Activated CD4-positive, alpha-beta T cell treated with anti-CD3 and anti-CD28 coated beads, Interleukin-10, Interleukin-2, amounts not matched to agents 100 ng/mL and 50 ng/mL, durations not matched to agents 16 hours and 8 hours (primary cell): ENCODE data around the gene NUAK1.

Experiments used
- DNase-seq: peaks from one replicate; pipeline ENCODE4 v3.0.0-alpha.2; 2020

Gene NUAK1

DNA sequence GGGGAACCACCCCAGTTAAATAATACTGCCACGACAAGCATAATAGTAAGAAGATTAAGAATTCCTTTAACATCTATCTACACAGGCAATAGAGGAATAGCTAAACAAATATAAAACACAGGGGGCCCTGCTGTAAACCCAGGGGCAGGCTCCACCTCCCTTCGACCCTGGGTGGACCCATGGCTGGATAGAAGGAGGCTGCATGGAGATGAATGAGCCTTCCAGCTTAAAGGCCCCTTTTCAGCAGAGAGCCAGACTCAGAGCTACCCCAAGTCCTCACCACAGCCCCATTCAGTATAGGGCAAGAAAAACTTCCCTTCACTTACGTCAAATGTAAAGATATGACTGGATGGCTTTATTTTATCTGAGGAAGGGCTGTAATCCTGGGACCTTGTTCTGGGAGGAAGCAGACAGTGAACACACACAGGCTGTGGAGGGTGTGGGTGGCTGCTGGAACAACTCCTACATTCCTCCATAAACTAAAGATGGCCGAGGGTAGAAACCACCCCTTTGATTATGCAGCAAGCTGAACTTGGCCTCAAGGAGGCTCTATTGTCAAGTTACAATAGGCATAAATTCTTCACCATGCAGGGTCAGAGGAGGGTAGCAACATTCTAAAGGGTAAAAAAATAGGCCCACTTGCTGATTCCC lies 30.4 kb downstream of the NUAK1 start:
- DNase-seq = no peak

DNA sequence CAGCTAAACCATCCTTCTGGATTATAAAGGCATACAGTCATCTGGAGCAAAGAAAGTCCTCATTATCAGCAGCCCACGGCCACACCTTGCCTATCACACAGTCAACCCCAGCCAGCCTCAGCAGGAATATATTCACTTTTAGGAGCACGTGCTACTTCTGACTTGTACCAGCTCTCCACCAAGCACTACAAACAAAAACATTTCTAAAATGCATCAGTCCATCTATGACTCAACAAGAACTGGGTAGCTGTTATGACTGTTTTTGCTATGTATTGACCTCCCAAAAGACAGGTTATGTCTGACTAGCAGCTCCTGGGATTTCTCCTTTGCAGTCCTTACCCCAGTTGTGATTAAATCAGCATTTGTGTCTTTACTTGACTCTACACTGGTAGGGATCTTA lies 31.2 kb downstream of the NUAK1 start:
- DNase-seq = no peak

DNA sequence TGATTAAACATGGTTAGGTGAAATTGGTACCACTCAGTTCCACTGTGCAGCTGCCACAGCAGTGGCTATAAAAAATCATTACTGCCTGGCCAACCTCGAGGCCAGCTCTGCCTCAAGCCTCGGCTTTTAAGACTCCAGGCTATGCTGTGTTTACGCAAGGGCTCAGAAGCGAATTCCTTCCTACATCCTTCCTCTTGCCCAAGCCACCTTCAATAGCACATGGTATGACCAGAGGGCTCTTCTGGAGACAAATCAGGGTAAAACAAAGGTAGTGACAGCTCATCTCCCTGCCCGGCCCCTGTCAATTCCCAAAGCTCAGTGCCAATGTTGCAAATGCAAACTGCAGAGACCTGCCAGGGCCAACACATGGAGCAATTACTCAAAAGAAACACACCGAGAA lies 31.9 kb downstream of the NUAK1 start:
- DNase-seq = no peak

DNA sequence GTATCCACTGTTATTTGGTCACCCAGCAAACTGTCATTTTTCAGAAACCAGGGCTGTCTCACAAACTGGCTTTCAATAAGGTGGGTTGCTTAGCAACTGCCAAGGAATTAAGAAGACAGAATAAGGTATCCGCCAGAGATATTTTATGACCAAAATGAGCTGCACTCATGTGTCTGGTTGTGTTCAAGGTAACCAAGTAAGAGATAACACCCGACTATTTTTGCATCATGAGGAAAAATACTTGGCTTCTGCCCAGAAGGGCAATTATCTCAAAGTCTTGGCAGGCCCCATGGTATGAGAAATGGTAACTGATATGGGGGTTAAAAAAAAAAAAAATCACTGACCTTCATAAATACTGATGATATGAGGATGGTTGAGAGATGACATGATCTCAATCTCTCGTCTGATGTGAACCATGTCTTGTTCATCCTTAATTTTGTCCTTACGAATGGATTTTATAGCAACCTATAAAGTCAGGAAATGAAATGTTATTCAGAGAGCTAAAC lies 32.6 kb downstream of the NUAK1 start:
- no peak for DNase-seq

DNA sequence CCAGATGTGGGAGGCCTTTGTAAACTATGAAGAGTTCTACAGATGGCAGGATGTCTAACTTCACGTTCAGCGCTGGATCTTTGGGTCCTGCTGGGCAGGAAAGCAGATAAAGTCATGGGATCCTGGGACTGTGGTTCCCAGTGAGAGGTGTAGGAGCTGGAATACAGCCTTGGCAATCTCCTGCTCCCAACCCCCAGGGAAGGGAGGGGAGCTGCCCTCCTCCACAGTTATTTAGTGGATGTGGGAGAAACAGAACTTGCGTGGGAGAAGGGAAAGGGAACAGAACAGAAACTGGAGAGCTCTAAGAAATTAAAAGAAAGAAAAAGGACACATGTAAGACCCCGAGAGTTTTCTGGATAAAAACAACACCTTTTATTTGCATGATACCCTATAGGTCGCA lies 37.0 kb downstream of the NUAK1 start:
- no peak for DNase-seq

DNA sequence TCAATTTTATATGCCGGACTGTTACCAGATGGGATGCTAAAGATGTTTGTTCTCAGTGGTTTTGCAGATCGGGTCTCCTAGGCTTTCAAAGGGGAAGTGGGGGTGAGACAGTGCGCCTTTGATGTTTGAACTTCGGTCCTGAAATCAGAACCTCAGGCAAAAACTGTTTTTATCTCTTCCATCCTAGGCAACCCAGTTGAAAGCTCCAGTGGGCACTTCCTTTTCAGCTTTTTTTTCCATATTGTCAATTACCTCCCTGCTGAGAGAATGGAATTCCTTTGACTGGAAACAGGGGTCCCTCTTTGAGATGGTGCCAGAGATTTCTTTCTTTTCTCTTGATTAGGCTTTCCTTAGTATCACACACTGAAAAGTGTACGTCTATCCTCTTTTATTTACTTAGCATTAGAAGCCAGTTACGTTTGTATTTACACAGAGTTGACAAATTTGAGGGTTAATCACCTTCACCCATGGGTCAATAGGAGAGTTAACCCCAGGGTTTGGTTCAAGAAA lies 40.0 kb downstream of the NUAK1 start:
- no peak for DNase-seq

DNA sequence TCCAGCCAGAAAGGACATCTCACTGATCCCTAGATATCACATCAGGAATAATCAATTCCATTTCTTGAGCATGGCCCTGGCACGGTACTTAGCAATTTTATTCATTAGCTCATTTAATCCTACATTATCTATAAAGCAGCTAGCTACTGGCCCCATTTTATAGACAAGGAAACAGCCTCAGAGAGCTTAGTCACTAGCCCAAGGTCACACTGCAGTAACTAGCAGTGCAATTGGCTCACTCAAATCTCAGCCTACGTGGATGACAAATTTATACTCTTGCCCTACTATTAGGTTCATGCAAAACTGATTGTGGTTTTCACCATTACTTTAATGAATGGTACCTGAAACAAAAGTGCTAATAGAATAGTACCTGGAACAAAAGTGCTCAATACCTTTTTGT lies 41.7 kb downstream of the NUAK1 start:
- DNase-seq = no peak

DNA sequence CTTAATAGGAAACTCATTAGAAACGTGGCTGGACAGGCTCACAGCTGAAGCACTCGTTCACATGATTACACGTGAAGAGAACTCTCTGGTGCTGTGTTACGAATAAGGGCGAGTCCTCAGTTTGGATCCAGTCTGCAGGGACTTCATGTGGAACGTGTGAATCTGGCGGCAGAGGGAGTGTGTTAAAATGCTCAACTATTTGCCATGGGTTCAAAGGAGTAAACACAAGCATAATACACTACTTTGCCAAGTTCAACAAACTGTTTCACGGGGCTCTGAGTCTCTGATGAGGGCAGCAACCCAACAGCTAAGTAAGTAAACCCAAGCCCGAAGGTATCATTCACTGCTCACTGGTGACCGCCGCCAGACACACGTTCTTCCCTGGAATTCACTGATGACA lies 42.4 kb downstream of the NUAK1 start:
- DNase-seq = no peak

DNA sequence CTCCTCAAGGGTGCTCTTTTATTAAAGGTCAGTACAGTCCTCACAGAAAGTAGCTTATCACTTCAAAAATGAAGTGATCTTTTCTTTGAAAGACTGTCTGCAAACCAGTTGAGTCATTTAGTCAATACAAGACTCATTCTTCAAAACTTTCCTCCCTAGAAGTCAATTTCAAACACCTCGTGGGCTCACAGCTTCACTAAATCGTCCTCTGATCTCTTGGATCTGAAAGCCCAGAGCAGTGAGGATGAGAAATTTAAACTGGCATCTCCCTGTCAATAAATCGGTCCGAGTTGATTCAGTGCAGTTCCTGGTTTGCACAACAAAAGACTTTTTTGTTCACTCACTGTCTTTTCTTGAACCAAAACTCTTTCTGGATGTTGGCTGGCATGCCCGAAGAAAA lies 44.5 kb downstream of the NUAK1 start:
- no peak for DNase-seq

DNA sequence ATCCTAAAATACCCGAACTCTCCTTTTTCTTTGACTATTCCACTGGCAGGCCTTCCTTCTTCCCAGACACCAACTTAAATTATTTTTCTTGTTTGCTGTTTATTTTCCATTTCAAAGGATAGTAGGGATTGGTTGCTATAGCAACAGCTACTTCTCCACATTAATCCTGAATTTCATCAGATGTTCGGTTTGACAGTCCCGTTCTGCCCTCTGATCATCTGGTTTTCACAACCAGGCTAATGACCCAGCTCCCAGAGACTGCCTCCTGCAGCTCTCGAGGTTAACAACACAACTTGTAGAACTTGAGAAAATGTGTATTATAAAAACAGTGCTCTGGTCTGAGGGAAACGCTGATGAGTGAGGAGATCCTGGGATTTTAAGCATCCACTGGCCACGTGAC lies 45.5 kb downstream of the NUAK1 start:
- no peak for DNase-seq

DNA sequence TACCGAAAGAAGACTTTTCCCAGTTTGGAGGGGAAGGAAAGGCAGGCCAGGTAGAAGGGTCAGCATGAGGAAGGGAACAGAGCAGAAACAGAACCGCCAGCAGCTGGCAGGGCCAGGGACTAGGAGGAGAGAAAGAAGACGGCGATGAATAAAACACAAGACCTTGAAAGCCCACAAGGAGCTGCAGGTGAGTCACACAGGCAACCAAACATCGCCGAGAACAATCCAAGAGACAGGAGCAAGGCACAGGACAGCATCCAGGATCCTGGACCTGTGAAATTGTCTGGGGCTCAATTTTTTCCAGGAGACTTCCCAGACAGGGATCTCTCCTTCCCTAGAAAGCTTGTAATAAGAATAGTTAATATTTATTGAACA lies 47.3 kb downstream of the NUAK1 start:
- no peak for DNase-seq

DNA sequence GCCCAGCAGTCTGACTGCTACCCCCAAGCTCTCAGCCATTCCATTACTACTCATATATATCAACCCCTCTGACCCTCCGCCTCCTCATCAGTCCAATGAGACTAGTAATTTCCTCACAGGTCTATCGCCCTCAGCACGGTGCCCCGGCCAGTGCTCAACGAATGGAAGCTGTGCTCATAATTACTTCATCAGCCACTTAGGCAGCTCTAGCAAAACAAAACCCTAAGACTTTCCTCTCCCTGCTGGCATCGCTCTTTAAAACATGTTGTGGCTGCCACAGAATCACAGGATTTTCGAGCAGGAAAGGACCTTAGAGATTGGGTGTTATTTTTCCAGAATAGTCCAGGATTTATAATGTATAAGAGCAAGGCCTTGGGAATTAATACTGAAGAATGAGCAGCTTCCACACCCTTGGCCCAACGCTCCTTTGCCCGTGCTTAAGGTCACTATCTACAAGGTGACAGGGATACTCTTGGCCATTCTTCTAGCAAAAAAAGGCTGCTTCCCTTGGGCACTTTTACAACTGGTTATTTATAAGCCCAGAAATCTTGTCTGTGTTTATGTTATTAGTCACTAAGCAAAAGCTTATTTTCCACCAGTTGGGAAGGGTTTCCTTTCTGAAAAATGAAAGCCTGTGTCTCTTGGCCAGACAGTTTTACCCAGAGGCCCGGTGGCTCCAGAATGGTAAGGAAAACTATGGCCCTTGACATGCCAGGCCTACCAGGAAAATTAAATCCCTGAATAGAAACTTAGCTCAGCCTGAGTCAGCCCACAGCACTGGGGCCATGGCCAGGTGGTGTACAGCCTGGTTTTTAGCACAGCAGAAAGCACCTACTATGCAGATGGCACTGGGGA lies 47.9 kb downstream of the NUAK1 start:
- no peak for DNase-seq

DNA sequence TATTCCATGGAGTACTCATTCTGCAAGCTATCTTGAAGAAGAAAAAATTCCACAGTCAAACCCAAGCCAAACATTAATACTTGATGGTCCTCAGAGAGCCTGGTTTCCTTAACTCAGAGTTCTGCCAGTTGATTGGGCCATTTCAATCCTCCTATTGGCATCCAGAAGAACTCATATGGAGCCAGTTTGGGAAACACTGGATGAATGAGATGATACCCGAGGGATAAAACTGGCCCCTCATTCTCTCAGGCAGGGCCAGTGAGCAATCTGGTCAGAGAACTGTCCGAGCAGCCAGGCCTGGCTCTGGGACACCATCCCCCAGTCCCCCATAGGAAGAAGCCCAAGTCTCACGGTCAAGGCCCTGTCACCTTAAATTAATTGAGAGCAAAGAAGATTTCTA lies 48.8 kb downstream of the NUAK1 start:
- no peak for DNase-seq

DNA sequence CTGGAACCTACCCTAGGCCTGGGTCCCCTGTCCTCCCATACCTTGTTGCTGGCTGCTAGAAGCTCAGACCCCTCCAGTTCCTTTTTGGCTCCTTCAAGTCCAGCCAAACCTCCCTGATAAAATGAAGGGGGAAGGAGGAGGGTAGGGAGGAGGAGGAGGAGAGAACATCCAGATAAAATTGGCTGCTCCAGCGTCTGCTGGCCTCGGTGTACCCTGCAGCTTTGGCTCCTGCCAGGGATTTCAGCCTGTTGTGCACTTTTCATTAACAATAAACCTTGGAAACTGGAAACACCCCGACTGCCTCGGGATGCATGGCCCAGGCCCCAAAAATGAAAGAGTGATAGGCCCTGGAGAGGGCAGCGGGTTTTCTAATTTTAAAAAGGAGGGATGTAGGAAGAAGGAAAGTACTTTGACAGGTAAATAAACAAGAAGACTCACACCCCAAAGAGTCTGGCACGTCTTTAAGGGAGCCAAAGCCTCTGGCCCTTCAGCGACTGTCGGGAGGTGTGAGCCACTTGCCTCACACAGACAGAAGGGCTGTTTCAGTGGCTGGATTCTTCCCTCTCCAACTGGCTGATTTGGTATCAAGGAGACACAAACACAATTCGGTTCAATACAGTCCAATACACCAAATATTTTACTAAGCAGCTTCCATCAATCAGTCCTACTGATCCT lies 49.8 kb downstream of the NUAK1 start:
- DNase-seq = no peak

DNA sequence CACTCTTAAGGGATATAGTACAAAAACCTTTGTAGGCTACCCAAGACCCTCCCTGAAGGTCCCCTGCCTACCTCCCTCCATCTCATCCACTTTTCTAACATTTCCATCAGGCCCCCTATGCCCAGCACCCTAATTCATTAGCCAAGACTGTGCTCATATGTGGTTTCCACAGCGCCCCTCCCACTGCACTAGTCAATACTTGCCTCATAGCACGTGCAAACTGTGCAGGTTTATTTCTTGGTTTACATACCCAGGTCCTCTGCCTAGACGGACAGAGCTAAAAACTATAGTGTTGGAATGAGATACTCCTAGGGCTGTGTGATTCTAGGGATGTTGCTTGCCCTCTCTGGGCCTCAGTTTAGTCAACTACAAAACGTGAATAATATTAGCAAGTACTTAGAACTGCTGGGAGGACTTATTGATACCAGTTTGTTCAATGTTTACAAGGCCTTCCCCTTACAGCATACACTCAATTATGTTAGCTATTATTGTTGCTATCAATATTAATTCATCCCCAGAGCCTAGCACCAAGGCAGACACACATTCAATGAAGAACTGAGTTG lies 50.4 kb downstream of the NUAK1 start:
- DNase-seq = no peak

DNA sequence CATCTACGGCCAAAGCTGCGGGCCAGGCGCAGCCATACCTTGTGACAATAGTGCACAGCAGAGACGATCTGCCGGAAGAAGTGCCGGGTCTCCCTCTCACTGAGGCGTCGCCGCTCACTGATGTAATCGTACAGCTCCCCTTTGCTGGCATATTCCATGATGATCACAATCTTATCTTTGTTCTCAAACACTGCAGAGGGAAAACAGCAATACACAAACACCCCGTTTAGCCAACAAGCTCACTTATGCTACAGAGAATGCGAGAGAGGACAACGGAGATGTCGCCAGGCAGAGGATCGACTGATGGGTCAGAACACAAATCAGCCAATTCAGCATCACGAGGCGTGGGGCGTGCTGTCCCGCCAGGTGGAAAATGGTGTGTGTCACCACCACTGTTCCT lies 52.1 kb downstream of the NUAK1 start:
- DNase-seq = no peak

DNA sequence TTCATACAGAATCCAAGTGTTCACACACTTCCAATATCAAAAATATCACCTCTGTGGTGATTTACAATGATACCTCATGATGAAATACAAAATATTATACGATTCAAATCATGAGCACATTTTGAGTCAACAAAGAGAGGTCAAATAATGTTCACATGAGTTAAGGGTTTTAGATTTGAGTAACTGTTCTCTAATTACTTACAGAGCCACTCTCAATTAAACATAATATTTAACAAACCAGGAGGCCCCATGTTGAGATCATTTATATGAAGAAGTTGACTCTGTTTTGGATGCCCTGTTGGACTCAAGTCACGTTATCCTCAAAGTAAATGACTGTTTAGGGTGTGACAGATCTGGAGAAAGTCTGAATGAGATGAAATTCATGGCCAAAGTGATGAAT lies 53.5 kb downstream of the NUAK1 start:
- DNase-seq = peak; percentile 27

DNA sequence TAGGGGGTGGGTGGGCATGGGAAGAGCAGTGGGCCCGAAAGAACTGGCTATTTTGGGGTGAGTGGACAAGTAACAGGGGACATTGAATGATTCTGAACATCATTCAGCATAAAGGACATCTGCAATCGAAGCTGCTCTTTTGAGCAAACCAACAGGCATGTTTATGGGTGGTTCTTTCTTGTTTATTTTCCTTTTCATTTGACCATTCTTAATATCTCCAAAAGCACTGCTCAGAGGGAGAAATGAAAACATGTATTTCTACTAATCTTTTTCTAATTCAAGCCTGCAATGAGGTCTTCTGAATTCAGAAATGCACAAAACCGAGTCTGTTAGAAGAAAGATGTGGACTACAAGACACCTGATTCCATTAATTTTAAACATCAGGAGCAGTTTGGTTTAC lies 54.0 kb downstream of the NUAK1 start:
- DNase-seq = no peak

DNA sequence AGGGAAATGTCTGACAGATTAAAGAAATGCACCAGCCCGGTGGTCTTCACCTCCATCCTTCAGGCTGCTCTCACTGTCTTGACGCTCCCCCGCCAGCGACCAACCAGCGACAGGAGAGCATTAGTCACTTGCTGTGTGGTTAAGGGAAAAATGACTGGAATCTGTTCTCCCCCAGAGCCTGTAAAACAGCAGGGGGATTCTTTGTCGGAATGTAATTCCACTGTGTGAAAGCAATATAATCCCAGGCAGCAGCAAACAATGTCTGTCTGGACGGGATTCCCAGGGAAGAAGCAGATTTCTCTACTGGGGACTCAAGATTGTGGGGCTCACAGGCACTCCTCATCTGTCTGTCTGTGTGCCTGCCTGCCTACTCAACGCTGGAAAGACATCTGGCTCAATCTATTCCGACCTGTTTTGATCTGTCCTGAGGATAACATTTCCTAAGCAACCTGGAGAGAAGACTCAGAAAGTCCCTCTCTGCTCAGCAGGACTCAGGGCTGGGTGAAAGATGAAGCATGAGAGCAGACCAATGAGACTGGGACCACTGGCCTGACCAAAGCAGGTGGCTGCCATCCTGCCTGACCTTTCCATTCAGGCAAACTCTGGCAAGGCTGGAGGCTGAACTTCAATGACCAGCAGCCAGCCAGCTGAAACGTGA lies 54.6 kb downstream of the NUAK1 start:
- no peak for DNase-seq

DNA sequence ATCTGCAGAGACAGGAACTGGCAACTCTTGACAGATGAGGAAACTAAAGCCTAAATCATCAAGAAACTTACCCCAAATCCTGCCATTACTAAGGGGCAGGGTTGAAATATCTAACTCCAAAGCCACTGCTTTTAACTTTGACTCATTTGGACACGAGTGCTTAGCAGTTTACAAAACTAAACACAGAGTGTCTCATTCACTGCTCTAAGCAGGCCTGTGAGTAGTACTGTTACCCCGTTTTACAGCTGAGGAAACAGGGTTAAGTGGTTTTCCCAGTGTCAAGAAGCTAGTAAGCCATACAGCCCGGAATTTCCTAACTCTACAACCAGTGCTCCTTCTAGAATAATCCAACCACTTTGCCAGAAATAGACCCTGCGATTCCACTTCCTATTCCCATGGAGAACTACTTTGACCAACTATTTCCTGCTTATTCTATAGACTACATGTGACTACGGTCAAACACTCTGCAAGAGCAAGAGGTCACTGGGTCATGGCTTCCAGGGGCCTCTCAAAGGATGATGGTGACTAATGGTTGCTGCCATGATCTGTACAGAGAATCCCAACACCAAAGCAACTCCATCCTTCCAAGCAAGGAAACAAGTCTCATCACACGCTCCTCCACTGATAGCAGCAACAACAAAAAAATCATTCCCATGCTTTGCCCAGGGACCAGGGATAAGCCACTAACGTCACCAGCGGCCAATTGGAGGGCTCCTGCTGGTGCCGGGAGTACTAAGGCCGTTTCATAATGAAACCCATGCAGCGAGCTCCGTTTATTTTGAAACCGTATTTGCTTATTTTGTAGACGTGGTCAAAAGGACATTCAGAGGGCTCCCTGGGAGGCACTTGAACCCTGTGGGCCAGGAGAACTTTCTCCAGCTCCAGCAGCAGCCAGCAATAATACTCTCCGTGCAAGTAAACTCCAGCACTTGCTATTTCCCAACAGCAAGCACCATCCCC lies 56.3 kb downstream of the NUAK1 start:
- DNase-seq = no peak

DNA sequence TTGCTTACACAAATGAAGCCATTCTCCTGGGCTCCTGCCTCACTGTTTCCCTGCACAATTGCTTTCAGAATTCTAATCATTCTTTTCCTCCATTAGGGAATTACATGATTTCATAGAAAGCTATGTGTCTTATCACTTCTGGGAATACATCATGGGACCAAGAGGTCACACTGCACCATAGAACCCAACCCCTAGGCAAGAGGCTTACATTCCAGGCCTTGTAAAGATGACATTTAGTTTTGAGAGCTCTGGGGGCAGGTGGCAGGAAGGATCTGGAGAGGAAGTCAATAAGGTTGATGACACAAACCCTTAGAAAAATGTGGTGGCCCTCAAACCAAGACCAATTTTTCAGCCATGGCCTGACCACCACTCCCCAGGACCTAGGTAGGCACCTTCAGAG lies 57.1 kb downstream of the NUAK1 start:
- DNase-seq = no peak

DNA sequence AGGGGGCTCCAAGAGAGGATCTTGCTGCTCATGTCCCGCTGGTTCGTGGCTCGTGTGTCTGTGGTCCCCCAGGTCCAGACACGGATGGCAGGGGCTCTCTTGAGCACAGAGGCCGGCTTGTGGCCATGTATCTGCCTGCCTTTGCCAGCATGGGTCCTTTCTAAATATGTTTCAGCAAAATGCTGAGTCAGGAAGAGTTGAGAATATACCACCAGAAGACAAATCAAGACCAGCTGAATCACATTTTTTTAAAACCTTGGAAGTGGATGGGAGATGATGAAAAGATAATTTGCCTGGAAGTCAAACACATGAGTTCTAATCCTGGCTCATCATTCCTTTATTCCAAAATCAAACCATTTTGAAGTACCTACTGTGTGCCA lies 58.0 kb downstream of the NUAK1 start:
- no peak for DNase-seq
